HCT116 (cell line): ENCODE results near the gene COG2. TPM values are rescaled to one million over a fixed set of nuclear protein-coding genes. Genes with fewer than 3 reads are reported as not detected.

Experiments
- ATAC-seq: fragments of 200-7000 bp; cut with Tn5 transposase; 2 replicates; pipeline ENCODE4 v1.9.1; 2020; ENCODE audit warnings: mild to moderate bottlenecking, moderate library complexity
- BruUV-seq: library from RNA; stranded (reverse); fragments of 400-500 nt; replicated peaks from 2 replicates; lab custom pipeline; 2021; lab: Mats Ljungman, UMichigan
- CTCF ChIA-PET: fragments of 300-600 bp; sonication (Branson Sonifier 250); formaldehyde crosslinking; loops from one replicate; lab custom pipeline; 2021; ENCODE audit warnings: antibody characterized with exemption; lab: Charles Lee
- POLR2A ChIA-PET: fragments of 300-600, 350-600 bp; sonication (Branson Sonifier 250); formaldehyde crosslinking; loops from one replicate; lab custom pipeline; 2021; ENCODE audit warnings: antibody characterized with exemption; lab: Charles Lee
- RAD21 ChIA-PET, 2 experiments: fragments of 300-600 bp; sonication (Branson Sonifier 250); formaldehyde crosslinking; loops; one replicate each; lab custom pipeline; 2023; ENCODE audit warnings: low total read pairs in 2 of 2; ENCODE audit not compliant: uncharacterized antibody in 2 of 2, unreplicated experiment in 2 of 2, low non-redundant PET in 1 of 2; lab: Charles Lee
- DNase-seq: peaks from one replicate; pipeline ENCODE4 v3.0.0-alpha.2; 2010; ENCODE audit warnings: low read depth, low spot score
- H2AFZ ChIP-seq: fragments of 200-600 bp; shearing (Covaris generic), sonication (generic); 2 replicates; pipeline ENCODE4 v1.6.1; 2017; ENCODE audit warnings: low read depth, mixed run types, mixed read lengths, antibody characterized with exemption, low read length; ENCODE audit not compliant: poor library complexity, severe bottlenecking
- H3K27ac ChIP-seq: 2 replicates; pipeline ENCODE4 v1.5.1; 2012; ENCODE audit warnings: low read depth, low read length
- H3K27me3 ChIP-seq: fragments of 200-600 bp; sonication (generic); 2 replicates; pipeline ENCODE4 v1.6.1; 2016; ENCODE audit warnings: mixed run types, low read length, mixed read lengths; ENCODE audit not compliant: insufficient read depth
- H3K36me3 ChIP-seq, 2 experiments: fragments of 200-500 bp in 1 of 2; fragments of 200-600 bp in 1 of 2; sonication (Bioruptor generic) in 1 of 2; sonication (generic) in 1 of 2; 2 replicates each; pipeline versions ENCODE4 v1.5.1 to v1.6.1; 2014 to 2016; ENCODE audit warnings: low read length in 2 of 2, inconsistent platforms in 1 of 2, mixed read lengths in 1 of 2, mixed run types in 1 of 2; ENCODE audit not compliant: insufficient read depth in 2 of 2, control insufficient read depth in 1 of 2
- H3K4me1 ChIP-seq, 2 experiments: fragments of 200-600 bp in 1 of 2; sonication (generic) in 1 of 2; 2 replicates each; pipeline versions ENCODE4 v1.5.1 to v1.6.1; 2012 to 2017; ENCODE audit warnings: low read length in 2 of 2, inconsistent platforms in 1 of 2, mild to moderate bottlenecking in 1 of 2, mixed read lengths in 1 of 2, mixed run types in 1 of 2, moderate library complexity in 1 of 2; ENCODE audit not compliant: insufficient read depth in 2 of 2, control insufficient read depth in 1 of 2
- H3K4me2 ChIP-seq: fragments of 200-600 bp; sonication (generic); 2 replicates; pipeline ENCODE4 v1.6.1; 2017; ENCODE audit warnings: mixed run types, low read length, mixed read lengths
- H3K4me3 ChIP-seq, 2 experiments: fragments of 200-600 bp in 1 of 2; sonication (generic) in 1 of 2; replicated peaks in 1 of 2; 2 replicates each; pipeline ENCODE4 v1.5.1; 2011 to 2016; ENCODE audit warnings: low read length in 2 of 2, control low read depth in 1 of 2, low read depth in 1 of 2, mild to moderate bottlenecking in 1 of 2, mixed read lengths in 1 of 2, mixed run types in 1 of 2
- H3K79me2 ChIP-seq: fragments of 200-600 bp; sonication (generic); 2 replicates; pipeline ENCODE4 v1.6.1; 2017; ENCODE audit warnings: mild to moderate bottlenecking, mixed run types, low read length, moderate library complexity, mixed read lengths; ENCODE audit not compliant: insufficient read depth
- H3K9ac ChIP-seq: fragments of 200-600 bp; sonication (generic); 2 replicates; pipeline ENCODE4 v1.6.1; 2016; ENCODE audit warnings: low read length, mixed read lengths
- H3K9me2 ChIP-seq: fragments of 200-600 bp; sonication (generic), shearing (Covaris generic); 2 replicates; pipeline ENCODE4 v1.6.1; 2017; ENCODE audit warnings: mixed run types, mild to moderate bottlenecking, moderate library complexity; ENCODE audit not compliant: insufficient read depth
- H3K9me3 ChIP-seq, 2 experiments: fragments of 200-500 bp in 1 of 2; fragments of 200-600 bp in 1 of 2; sonication (Bioruptor generic) in 1 of 2; sonication (generic) in 1 of 2; 2 replicates each; pipeline ENCODE4 v1.6.1; 2014 to 2017; ENCODE audit warnings: low read length in 2 of 2, mixed read lengths in 2 of 2, inconsistent platforms in 1 of 2, low read depth in 1 of 2, mild to moderate bottlenecking in 1 of 2, mixed run types in 1 of 2, moderate library complexity in 1 of 2; ENCODE audit not compliant: control insufficient read depth in 1 of 2, insufficient read depth in 1 of 2
- H4K20me1 ChIP-seq: fragments of 200-600 bp; sonication (generic), shearing (Covaris generic); 2 replicates; pipeline ENCODE4 v1.6.1; 2017; ENCODE audit warnings: mixed run types, mild to moderate bottlenecking, moderate library complexity; ENCODE audit not compliant: insufficient read depth
- CBX3 ChIP-seq: IDR thresholded peaks from 2 replicates; pipeline ENCODE4 v1.6.1; 2012; ENCODE audit warnings: low read depth
- CEBPB ChIP-seq: IDR thresholded peaks from 2 replicates; pipeline ENCODE4 v1.6.1; 2012; ENCODE audit warnings: low read depth
- EGR1 ChIP-seq: IDR thresholded peaks from 2 replicates; pipeline ENCODE4 v1.6.1; 2012; ENCODE audit warnings: low read depth
- ELF1 ChIP-seq: IDR thresholded peaks from 2 replicates; pipeline ENCODE4 v1.6.1; 2012; ENCODE audit warnings: low read depth, borderline replicate concordance
- EZH2 ChIP-seq: fragments of 200-600 bp; sonication (generic); IDR thresholded peaks from 2 replicates; pipeline ENCODE4 v1.6.1; 2017; ENCODE audit warnings: antibody characterized with exemption, mixed run types
- JUND ChIP-seq: IDR thresholded peaks from 2 replicates; pipeline ENCODE4 v1.6.1; 2012
- POLR2AphosphoS5 ChIP-seq: IDR thresholded peaks from 2 replicates; pipeline ENCODE4 v1.6.1; 2011; ENCODE audit warnings: mild to moderate bottlenecking, low read depth, low read length, moderate library complexity
- RAD21 ChIP-seq: IDR thresholded peaks from 2 replicates; pipeline ENCODE4 v1.6.1; 2012; ENCODE audit warnings: low read depth, mild to moderate bottlenecking
- SIN3A ChIP-seq: IDR thresholded peaks from 2 replicates; pipeline ENCODE4 v1.6.1; 2012; ENCODE audit warnings: low read depth
- TCF7L2 ChIP-seq: IDR thresholded peaks from 2 replicates; pipeline ENCODE4 v1.7.0; 2011; ENCODE audit warnings: borderline replicate concordance, inconsistent platforms; ENCODE audit not compliant: insufficient read depth, insufficient read length; ENCODE audit errors: extremely low read depth
- YY1 ChIP-seq: IDR thresholded peaks from 2 replicates; pipeline ENCODE4 v1.6.1; 2011; ENCODE audit warnings: low read length, low read depth, moderate library complexity, mild to moderate bottlenecking; ENCODE audit not compliant: insufficient replicate concordance; ENCODE audit errors: extremely low read depth
- ZFX ChIP-seq: fragments of 450-650 bp; IDR thresholded peaks from 2 replicates; pipeline ENCODE4 v1.6.1; 2017
- ZNF274 ChIP-seq: fragments of 200-500 bp; sonication (Bioruptor generic); IDR thresholded peaks from 2 replicates; pipeline ENCODE4 v1.6.1; 2014; ENCODE audit warnings: mild to moderate bottlenecking, low read depth, low read length, inconsistent platforms
- intact Hi-C: fragments of 100-400 bp; cut with micrococcal nuclease; formaldehyde crosslinking; loops from 2 replicates; pipeline ENCODE4 v1.10.0; 2022
- total RNA-seq: library from RNA; stranded (reverse); gene quantifications from one replicate; pipeline ENCODE4 v1.2.1, GENCODE V29; 2021; ENCODE audit not compliant: unreplicated experiment
- TF ChIP-seq, protein P1 (sequence below), 3 experiments: fragments of 200-600 bp in 1 of 3; sonication (generic) in 1 of 3; IDR thresholded peaks in 2 of 3; conservative IDR thresholded peaks in 1 of 3; 2 replicates each; pipeline ENCODE4 v1.5.1; 2012 to 2017; ENCODE audit warnings: low read depth in 2 of 3, low read length in 2 of 3, antibody characterized with exemption in 1 of 3, borderline replicate concordance in 1 of 3, control low read depth in 1 of 3, mild to moderate bottlenecking in 1 of 3, mixed read lengths in 1 of 3, mixed run types in 1 of 3, moderate library complexity in 1 of 3; ENCODE audit not compliant: insufficient read depth in 1 of 3
- TF ChIP-seq, protein P2 (sequence below): IDR thresholded peaks from 2 replicates; pipeline ENCODE4 v1.6.1; 2012
- TF ChIP-seq, protein P3 (sequence below): IDR thresholded peaks from 2 replicates; pipeline ENCODE4 v1.6.1; 2011; ENCODE audit warnings: mild to moderate bottlenecking, low read length, moderate library complexity; ENCODE audit not compliant: insufficient replicate concordance; ENCODE audit errors: extremely low read depth
- TF ChIP-seq, protein P4 (sequence below): IDR thresholded peaks from 2 replicates; pipeline ENCODE4 v1.6.1; 2012

COG2 gene
- total RNA-seq, 1 experiment from 2014 or later = 28.6 TPM

DNA sequence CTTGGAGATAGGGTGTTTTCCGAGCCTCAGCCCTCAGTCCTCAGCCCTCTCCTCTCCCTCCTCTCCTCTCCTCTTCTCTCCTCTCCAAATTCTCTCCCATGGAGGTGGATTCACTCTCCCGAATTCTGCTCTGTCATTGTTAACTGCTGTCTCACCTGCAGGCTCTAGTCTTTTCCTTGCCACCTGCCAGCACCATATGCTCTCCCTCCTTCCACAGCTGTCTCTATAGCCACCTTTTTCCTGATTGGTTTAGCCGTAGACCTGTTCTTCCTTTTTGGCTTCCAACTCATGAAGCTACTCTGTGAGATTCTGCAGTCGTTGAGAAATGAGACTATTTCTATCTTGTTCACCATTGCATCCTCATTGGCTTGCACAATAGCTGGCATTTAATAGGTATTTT lies 19.7 kb downstream of the COG2 start (continued):
- TF ChIP-seq, protein P1, sequence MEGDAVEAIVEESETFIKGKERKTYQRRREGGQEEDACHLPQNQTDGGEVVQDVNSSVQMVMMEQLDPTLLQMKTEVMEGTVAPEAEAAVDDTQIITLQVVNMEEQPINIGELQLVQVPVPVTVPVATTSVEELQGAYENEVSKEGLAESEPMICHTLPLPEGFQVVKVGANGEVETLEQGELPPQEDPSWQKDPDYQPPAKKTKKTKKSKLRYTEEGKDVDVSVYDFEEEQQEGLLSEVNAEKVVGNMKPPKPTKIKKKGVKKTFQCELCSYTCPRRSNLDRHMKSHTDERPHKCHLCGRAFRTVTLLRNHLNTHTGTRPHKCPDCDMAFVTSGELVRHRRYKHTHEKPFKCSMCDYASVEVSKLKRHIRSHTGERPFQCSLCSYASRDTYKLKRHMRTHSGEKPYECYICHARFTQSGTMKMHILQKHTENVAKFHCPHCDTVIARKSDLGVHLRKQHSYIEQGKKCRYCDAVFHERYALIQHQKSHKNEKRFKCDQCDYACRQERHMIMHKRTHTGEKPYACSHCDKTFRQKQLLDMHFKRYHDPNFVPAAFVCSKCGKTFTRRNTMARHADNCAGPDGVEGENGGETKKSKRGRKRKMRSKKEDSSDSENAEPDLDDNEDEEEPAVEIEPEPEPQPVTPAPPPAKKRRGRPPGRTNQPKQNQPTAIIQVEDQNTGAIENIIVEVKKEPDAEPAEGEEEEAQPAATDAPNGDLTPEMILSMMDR (IDR thresholded peaks at IDR 0.05 in 2 of 3, conservative IDR thresholded peaks at IDR 0.05 in 1 of 3; ENCODE audit: borderline replicate concordance in 1 of 3, insufficient read depth in 1 of 3, low read depth in 2 of 3, low read length in 2 of 3) = no peak
- TF ChIP-seq JUND = no peak

DNA sequence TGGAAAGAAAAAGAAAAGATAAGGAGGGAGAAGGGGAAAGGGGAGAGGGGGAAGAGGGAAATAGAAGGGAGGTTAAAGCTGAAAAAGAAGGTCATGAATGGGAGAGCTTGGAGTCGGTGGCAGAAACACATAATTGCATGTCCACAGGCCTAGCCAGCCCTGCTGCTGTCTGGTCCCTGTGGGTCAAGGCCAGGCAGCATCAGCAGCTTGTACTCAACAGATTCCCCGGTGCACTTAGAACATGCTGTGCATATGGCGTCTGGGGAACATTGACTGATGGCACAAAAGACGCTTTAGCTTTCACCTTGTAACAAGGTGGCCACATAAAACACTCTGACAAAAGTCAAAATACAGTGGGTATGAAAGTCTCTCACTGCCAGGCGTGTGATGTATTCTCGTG lies 25.9 kb downstream of the COG2 start:
- DNase-seq (no peak), ATAC-seq (no peak)
- Histone ChIP-seq H3K4me1 (no peaks in the 10 kb centered on the region), H3K79me2 (no peaks in the 10 kb centered on the region; the same call in 1 of the 2 replicates), H4K20me1 (no peaks in the 10 kb centered on the region), H3K9me2 (no peaks in the 10 kb centered on the region), H3K9me3 (no peaks in the 10 kb centered on the region), H2AFZ (no peak overlapping the region), H3K4me3 (no peak overlapping the region), H3K27ac (no peak overlapping the region), H3K9ac (no peak overlapping the region), H3K4me2 (no peak overlapping the region), H3K36me3 (peaks cover 16 to 20% of the 10 kb centered on the region in 2 experiments; a peak in 3 of 4 replicates), H3K27me3 (no peaks in the 10 kb centered on the region)
- BruUV-seq = no TSS peak
- CTCF ChIA-PET = no interaction called here
- RAD21 ChIA-PET = interaction anchor here in 1 of 2 experiments (0.6 kb wide), 1 partner anchor 71 kb away, joined by 3 read pairs; no protein-coding TSS in a partner anchor
- intact Hi-C loops = no loop called here
- TF ChIP-seq, protein P2, sequence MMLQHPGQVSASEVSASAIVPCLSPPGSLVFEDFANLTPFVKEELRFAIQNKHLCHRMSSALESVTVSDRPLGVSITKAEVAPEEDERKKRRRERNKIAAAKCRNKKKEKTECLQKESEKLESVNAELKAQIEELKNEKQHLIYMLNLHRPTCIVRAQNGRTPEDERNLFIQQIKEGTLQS = no peak
- TF ChIP-seq CEBPB (no peak), CBX3 (no peak), SIN3A (no peak), TCF7L2 (no peak), EGR1 (no peak), ZFX (no peak), JUND (no peak), EZH2 (no peak), POLR2AphosphoS5 (no peak), ZNF274 (no peak), RAD21 (no peak), ELF1 (no peak), YY1 (no peak)
- TF ChIP-seq, protein P1 (IDR thresholded peaks at IDR 0.05 in 2 of 3, conservative IDR thresholded peaks at IDR 0.05 in 1 of 3; ENCODE audit: borderline replicate concordance in 1 of 3, insufficient read depth in 1 of 3, low read depth in 2 of 3, low read length in 2 of 3) = no peak
- TF ChIP-seq, protein P3, sequence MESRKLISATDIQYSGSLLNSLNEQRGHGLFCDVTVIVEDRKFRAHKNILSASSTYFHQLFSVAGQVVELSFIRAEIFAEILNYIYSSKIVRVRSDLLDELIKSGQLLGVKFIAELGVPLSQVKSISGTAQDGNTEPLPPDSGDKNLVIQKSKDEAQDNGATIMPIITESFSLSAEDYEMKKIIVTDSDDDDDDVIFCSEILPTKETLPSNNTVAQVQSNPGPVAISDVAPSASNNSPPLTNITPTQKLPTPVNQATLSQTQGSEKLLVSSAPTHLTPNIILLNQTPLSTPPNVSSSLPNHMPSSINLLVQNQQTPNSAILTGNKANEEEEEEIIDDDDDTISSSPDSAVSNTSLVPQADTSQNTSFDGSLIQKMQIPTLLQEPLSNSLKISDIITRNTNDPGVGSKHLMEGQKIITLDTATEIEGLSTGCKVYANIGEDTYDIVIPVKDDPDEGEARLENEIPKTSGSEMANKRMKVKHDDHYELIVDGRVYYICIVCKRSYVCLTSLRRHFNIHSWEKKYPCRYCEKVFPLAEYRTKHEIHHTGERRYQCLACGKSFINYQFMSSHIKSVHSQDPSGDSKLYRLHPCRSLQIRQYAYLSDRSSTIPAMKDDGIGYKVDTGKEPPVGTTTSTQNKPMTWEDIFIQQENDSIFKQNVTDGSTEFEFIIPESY = no peak
- TF ChIP-seq, protein P4, sequence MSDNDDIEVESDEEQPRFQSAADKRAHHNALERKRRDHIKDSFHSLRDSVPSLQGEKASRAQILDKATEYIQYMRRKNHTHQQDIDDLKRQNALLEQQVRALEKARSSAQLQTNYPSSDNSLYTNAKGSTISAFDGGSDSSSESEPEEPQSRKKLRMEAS = no peak
- POLR2A ChIA-PET = no interaction called here
